ENCODE data around the gene IL17C.

GRCh38 chr16:88588754-88589153 is 49.6 kb upstream of the IL17C start:
- TF ChIP-seq, protein P1, sequence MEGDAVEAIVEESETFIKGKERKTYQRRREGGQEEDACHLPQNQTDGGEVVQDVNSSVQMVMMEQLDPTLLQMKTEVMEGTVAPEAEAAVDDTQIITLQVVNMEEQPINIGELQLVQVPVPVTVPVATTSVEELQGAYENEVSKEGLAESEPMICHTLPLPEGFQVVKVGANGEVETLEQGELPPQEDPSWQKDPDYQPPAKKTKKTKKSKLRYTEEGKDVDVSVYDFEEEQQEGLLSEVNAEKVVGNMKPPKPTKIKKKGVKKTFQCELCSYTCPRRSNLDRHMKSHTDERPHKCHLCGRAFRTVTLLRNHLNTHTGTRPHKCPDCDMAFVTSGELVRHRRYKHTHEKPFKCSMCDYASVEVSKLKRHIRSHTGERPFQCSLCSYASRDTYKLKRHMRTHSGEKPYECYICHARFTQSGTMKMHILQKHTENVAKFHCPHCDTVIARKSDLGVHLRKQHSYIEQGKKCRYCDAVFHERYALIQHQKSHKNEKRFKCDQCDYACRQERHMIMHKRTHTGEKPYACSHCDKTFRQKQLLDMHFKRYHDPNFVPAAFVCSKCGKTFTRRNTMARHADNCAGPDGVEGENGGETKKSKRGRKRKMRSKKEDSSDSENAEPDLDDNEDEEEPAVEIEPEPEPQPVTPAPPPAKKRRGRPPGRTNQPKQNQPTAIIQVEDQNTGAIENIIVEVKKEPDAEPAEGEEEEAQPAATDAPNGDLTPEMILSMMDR (IDR thresholded peaks at IDR 0.05; ENCODE audit: poor library complexity): no peak
- TF ChIP-seq EZH2phosphoT487 (IDR thresholded peaks at IDR 0.05; ENCODE audit: low read depth, severe bottlenecking, unreplicated experiment) (no peak), EZH2 (IDR thresholded peaks at IDR 0.05; ENCODE audit: borderline replicate concordance) (no peak)
